PC-3 (cell line): Measurements from ENCODE around the gene STX16.

Experiments
- CTCF ChIP-seq: fragments of 300-600 bp; sonication (generic); conservative IDR thresholded peaks from 2 replicates; pipeline ENCODE4 v1.5.1; 2017; ENCODE audit warnings: antibody characterized with exemption, low read depth, mild to moderate bottlenecking, low read length
- EZH2 ChIP-seq: fragments of 300-600 bp; sonication (generic); IDR thresholded peaks from one replicate; pipeline ENCODE4 v1.6.1; 2017; ENCODE audit warnings: antibody characterized with exemption, mild to moderate bottlenecking, low read length; ENCODE audit not compliant: unreplicated experiment
- EZH2phosphoT487 ChIP-seq: fragments of 300-600 bp; sonication (generic); IDR thresholded peaks from 2 replicates; pipeline ENCODE4 v1.6.1; 2018; ENCODE audit warnings: mild to moderate bottlenecking, antibody characterized with exemption, low read length, borderline replicate concordance

GRCh38 chr20:58618351-58619076 is 32.6 kb upstream of the STX16 start:
- TF ChIP-seq CTCF (no peak), EZH2phosphoT487 (no peak), EZH2 (no peak)
